GM21423 (cell line): ENCODE measurements around the gene PHACTR3.
A peak's percentile ranks its signal among the peaks of the same experiment; 100 is the strongest.
"Not testable (repeated sequence)": the region's sequence is repeated elsewhere in the genome, so short reads cannot be mapped to it uniquely, and the experiment has no call there.

ENCODE experiments used
- ATAC-seq: cut with Tn5 transposase; IDR thresholded peaks from one replicate; pipeline ENCODE4 v1.9.1; 2021; ENCODE audit warnings: mild to moderate bottlenecking, moderate library complexity; ENCODE audit not compliant: unreplicated experiment

The PHACTR3 gene

GRCh38 chr20:59836767-59837166 is 232.4 kb downstream of the PHACTR3 start:
- ATAC-seq, result no peak

DNA sequence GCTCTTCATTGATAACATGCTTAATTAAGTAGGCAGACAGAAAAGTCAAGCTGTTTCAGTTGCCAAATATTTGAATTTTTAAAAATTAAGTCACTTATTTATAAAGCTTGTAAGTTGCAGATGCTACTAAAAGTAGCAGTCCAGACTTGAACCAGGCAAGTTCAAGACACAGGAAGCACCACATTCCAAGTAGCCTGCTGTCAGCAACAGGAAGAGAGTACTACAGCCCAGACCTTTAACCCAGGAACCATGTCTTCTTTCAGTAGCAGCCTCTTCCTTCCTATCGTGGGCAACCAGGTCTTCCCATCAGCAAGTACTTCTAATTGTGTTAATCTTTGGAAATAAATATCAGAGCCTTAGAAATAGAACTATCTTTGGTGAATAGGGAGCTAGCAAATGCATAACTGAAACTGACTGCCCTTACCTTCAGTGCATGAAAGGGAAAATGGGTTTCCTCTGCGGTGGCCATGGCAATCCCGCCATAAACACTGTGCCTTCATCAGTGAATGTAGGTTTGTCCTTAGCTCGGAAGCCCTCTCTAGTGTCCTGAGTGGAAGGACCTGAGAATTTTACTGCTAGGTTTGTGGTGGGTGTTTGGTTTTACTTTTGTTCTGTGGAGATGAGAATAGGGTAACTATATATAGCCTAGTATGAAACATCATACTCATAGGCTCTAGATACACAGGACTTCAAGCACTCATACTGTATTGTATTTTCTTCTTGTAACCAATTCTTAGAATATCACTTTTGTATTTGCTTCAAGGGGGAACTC is 233.5 kb downstream of the PHACTR3 start:
- peak; percentile 52 for ATAC-seq

GRCh38 chr20:59839400-59839799 is 235.1 kb downstream of the PHACTR3 start:
- ATAC-seq, result no peak

GRCh38 chr20:59845472-59845871 is 241.1 kb downstream of the PHACTR3 start:
- no peak for ATAC-seq

- no peak for ATAC-seq
Measured at GRCh38 chr20:59848182-59848581, 243.8 kb downstream of the PHACTR3 start.

- ATAC-seq, result no peak
Measured at GRCh38 chr20:59850018-59850641, 245.8 kb downstream of the PHACTR3 start.

- ATAC-seq, result not testable (repeated sequence)
Measured at GRCh38 chr20:59856526-59856925, 252.2 kb downstream of the PHACTR3 start.

GRCh38 chr20:59856941-59857340 is 252.6 kb downstream of the PHACTR3 start:
- ATAC-seq, result not testable (repeated sequence)

GRCh38 chr20:59857966-59858365 is 253.6 kb downstream of the PHACTR3 start:
- no peak for ATAC-seq

GRCh38 chr20:59858425-59858824 is 254.1 kb downstream of the PHACTR3 start:
- ATAC-seq, result no peak

DNA sequence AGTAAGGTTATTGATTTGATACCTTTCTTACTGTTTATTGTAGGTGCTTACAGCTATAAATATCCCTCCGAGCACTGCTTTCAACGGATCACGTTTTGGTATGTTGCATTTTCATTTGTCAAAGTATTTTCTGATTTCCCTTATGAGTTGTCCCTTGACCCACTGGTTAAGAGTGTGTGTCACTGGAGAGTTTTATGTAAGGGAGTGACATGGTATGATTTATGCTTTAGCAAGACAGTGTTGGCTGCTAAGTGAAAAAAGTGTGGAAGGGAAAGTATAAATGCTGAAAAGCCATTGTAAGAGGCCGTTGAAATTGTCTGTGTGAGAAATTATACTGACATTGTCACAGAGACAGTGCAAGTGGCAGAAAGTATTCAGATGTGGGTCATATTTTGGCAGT is 257.1 kb downstream of the PHACTR3 start:
- ATAC-seq, result no peak

- ATAC-seq, result no peak
Measured at GRCh38 chr20:59863058-59863457, 258.7 kb downstream of the PHACTR3 start.

DNA sequence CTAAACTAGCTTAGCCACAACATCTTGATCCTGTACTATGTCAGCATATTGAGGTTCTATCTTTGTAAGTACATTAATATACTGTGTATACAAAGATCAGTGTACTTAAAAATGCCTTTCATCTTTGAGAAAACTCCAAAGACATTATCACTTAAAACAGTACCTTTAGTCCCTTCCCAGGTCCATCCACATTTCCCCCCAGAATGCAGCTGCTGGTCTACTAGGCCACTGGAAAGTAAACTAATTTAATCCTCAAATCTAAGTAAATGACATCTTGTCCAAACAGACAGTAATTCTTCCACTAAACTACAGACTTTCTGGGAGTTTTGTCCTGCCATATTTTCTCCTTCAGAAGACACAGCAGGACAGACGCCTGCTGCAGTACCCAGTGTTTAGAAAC is 260.4 kb downstream of the PHACTR3 start:
- ATAC-seq, result no peak

DNA sequence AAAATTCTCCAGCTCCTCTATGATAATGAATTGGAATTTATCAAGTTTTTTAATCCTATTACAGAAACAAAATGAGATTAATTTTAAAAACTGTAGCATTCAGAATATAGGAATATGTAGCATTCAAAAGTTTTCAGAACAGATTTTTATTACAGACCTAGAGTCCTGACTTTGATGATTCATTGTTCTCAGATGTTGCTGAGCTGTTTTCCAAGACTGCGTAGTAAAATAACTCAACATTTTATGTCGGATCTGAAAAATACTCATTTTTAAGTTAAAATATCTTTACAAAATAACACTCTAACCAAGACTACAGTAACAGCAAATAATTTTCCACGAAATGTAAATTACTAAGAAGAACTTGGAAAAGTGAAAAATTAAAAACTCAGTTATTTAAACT is 262.0 kb downstream of the PHACTR3 start:
- ATAC-seq, result no peak

GRCh38 chr20:59871096-59871495 is 266.8 kb downstream of the PHACTR3 start:
- ATAC-seq, result no peak

DNA sequence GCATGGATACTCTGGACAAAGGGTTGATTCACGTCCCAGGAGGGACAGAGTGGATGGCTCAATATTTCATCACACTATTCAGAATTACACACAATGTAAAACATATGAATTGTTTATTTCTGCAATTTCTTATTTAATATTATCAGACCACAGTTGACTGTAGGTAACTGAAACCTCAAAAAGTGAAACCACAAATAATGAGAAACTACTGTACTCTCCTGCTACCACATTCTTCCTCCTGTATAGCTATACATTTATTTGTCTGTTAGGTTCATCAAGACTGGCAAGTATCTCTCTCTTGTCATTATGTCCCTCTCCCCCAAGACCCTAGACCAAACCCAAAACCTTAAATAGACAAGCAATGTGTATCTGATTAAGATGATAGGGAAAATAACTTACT is 269.1 kb downstream of the PHACTR3 start:
- ATAC-seq, result no peak

- ATAC-seq, result no peak
Measured at GRCh38 chr20:59880198-59880597, 275.9 kb downstream of the PHACTR3 start.

GRCh38 chr20:59884494-59884893 is 280.2 kb downstream of the PHACTR3 start:
- no peak for ATAC-seq

GRCh38 chr20:59888050-59888449 is 283.7 kb downstream of the PHACTR3 start:
- ATAC-seq, result no peak

GRCh38 chr20:59890035-59890434 is 285.7 kb downstream of the PHACTR3 start:
- not testable (repeated sequence) for ATAC-seq

GRCh38 chr20:59891581-59891980 is 287.2 kb downstream of the PHACTR3 start:
- no peak for ATAC-seq

DNA sequence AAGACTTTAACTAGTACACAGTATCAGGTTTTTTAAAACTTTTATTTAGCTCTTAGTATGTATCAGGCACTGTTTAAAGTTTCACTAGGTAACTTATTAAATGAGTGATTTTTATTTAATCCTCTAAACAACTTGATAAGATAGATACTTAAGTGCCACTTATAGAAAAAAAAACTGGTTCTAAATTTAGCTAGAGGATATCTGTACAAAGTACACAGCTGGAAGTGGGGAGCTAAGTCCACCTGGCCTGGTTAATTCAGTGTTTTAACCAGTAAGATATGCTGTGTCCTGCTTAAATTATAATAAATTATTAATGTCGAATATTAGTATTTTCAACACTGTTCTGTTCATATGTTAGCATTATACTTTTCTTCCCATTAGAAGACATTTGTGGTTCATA is 291.6 kb downstream of the PHACTR3 start:
- ATAC-seq, result no peak
